ENCODE measurements around the gene PSMD2.

PSMD2 gene

DNA sequence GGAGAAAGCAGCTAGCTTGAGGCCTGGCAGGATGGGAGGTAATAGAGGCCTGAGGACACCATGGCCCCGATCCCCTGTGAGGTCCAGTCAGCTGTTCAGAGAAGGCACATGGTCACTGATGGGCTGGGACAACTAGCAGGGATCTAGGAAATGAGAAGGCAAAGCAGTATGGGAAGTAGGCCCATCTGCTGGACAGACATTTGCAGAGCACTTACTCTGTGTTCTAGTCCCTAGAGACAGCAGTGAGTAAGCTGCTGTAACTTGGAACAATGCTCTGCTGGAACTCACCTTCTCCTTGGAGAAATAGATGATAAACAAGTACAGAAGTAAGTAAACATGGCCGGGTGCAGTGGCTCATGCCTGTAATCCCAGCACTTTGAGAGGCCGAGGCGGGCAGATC is 16.1 kb upstream of the PSMD2 start:
- DNase-seq (ENCODE audit: low read depth), result no peak

DNA sequence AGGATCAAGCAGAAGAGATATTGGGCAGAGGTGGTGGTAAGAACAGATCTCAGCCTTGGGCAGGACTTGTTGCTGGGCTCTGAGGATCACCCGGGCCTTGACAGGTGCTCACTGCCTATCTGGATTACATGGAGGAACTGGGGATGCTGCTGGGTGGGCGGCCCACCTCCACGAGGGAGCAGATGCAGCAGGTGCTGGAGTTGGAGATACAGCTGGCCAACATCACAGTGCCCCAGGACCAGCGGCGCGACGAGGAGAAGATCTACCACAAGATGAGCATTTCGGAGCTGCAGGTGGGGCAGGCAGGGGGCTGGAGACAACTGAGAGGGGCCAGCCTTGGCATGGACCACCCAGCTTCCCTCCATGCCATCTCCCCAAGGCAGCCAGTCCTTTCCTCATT is 15.4 kb upstream of the PSMD2 start:
- DNase-seq (ENCODE audit: low read depth), result no peak

DNA sequence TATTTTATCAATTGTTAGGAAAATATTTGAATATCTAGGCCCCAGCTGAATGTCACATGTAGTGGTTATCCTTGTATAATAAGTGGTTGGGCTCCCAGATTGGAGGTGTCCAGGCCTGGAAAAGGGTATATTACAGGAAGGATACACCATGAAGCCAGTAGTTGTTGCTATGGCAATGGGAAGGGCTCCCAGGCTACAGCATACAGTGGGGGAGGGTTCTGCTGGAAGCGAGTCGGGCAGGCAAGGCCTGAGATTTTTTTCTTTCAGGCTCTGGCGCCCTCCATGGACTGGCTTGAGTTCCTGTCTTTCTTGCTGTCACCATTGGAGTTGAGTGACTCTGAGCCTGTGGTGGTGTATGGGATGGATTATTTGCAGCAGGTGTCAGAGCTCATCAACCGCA is 14.3 kb upstream of the PSMD2 start:
- DNase-seq (ENCODE audit: low read depth), result no peak

DNA sequence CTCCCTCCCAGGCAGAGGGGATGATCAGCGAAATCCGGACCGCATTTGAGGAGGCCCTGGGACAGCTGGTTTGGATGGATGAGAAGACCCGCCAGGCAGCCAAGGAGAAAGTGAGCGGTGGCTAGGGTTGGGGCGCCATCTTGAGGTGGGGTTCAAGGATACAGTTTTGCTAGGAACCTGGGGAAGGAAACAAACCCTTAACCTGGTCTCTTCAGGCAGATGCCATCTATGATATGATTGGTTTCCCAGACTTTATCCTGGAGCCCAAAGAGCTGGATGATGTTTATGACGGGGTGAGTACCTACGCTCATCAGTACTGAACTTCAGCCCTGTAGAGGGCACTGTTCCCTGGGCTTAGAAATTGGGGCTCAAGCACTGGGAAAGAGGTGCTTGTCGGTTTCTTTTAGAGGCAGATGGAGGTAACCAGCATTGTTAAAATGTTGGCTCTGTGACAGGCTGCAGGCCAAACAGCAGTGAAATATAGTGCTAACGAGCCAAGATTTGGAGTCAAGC is 9.6 kb upstream of the PSMD2 start:
- no peak for DNase-seq (ENCODE audit: low read depth)

DNA sequence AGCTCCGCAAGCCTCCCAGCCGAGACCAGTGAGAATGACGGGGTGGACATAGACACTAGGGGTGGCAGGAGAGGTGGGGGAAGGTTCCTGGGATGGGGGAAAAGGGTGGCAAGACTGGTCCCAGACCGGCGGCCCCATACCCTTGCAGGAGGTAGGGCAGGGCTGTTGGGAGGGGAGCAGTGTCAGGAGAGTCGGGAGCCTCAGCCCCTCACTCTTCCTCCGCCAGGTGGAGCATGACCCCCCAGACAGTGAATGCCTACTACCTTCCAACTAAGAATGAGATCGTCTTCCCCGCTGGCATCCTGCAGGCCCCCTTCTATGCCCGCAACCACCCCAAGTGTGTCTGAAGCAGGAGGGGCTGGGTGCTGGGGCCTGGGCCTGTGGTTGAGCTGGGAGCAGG is 8.7 kb upstream of the PSMD2 start:
- DNase-seq (ENCODE audit: low read depth), result no peak

DNA sequence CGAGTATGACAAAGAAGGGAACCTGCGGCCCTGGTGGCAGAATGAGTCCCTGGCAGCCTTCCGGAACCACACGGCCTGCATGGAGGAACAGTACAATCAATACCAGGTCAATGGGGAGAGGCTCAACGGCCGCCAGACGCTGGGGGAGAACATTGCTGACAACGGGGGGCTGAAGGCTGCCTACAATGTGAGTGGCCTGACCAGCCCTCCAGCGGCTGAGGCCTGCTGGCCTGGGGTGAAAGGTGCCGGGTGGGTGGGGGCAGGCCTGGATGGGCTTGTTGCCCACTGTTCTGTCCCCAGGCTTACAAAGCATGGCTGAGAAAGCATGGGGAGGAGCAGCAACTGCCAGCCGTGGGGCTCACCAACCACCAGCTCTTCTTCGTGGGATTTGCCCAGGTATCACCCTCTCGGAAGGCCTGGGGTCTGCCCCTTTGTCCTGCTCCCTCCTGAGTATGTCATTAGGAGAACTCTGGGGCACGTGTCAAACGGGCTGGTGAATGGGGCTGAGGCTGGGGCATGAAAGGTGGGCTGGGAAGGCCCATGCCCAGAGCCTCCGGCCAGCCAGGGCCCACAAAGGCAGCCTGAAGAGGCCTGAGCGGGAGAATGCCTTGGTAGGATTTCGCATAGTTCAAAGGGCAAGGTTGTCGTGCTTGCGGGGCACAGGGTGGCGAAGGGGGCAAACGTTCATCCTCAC is 7.8 kb upstream of the PSMD2 start:
- DNase-seq (ENCODE audit: low read depth), result no peak

DNA sequence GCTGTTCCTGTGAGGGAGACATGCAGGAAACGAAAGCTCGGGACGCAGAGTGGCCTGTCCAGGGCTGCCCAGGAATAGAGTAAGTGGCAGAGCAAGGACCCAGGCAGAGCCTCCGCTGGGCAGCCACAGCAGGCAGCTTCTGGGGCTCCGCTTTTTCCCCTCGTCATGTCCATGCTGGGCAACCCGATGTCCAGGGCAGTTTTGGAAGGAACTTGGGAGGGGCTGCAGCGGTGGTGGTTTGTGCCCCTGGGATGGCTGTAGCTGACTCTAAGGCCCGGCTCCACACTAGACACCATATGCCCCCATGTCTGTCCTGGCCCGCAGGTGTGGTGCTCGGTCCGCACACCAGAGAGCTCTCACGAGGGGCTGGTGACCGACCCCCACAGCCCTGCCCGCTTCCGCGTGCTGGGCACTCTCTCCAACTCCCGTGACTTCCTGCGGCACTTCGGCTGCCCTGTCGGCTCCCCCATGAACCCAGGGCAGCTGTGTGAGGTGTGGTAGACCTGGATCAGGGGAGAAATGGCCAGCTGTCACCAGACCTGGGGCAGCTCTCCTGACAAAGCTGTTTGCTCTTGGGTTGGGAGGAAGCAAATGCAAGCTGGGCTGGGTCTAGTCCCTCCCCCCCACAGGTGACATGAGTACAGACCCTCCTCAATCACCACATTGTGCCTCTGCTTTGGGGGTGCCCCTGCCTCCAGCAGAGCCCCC is 7.1 kb upstream of the PSMD2 start:
- no peak for DNase-seq (ENCODE audit: low read depth)

DNA sequence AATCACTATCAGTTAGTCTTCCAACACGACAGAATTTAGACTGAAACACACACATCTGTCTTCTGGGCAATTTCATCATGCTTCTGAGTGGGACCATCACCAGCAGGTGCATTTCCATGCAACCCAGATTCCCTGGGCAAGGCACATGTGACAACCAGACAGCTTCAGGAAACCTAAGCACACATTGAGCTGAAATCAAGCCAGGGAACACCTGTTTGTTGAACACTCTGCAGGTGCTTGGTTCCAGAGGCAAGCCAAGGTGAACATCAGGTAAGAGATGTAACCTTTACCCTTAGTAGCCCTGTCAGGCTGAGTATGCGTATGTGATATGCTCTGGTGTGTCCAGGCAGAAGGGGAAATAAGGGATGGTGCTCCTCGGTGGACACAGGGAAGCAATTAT is 3.3 kb upstream of the PSMD2 start:
- no peak for DNase-seq (ENCODE audit: low read depth)

DNA sequence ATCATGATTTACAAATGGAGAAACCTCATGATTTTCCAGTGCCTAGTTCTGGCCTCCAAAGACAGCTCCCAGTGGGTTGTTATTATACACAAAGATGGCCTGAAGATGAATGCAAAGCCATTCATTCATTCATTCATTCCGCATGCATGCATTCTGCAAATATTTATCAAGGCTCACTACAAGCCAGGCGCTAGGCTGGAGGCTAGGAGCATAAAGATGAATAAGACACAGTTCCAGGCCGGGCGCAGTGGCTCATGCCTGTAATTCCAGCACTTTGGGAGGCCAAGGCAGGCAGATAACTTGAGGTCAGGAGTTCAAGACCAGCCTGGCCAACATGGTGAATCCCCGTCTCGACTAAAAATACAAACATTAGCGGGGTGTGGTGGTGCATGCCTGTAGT is 2.4 kb upstream of the PSMD2 start:
- no peak for DNase-seq (ENCODE audit: low read depth)

DNA sequence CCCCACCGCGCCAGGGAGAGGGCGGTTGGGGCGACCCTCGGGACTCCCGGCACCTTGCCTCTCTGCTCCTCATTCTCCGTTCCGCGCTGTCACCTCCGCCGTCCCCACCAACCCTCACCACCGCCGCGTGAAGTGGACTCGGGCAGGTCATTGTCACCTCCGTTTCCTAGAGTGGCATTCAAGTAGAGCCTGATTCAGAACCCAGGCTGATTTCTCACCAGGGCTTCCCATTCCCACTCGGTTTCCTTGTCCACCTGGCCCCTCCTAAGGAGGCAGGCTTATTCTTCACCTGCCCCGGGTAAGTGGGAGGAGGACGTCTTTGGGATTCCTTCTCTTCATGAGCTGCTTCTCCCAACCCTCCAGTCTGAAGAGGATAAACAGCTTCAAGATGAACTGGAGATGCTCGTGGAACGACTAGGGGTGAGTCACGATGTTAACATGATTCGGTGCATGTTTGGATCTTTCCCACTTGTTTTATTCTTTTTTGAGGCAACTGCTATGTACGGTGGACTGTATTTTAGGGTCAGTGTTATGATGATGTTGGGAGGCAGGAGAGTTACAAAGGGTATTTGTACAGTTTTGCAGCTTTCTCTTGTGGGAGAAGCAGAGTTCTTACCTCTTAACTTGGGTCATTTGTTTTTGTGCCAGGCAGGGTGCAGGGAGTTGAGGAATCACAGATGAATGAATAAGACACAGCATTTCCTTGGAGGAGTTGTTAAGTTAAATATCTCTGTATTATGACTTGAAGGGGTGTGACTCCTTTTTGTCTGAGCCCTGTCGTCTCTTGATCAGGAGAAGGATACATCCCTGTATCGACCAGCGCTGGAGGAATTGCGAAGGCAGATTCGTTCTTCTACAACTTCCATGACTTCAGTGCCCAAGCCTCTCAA is 692 bp downstream of the PSMD2 start:
- DNase-seq (ENCODE audit: low read depth), result no peak

DNA sequence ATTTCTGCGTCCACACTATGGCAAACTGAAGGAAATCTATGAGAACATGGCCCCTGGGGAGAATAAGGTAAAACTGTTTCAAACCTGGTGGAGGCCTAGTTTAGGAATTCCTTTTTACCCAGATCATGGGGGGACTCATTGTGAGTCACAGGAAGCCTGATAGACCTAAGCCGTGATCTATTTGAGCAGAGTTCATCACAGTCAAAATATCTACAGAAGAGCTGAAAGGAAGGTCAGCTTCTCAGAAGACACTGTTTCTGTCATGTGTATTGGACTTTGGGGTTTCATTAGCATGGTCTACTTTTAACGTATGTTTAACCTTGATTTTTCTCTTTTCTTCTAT is 1.3 kb downstream of the PSMD2 start:
- DNase-seq (ENCODE audit: low read depth), result no peak

DNA sequence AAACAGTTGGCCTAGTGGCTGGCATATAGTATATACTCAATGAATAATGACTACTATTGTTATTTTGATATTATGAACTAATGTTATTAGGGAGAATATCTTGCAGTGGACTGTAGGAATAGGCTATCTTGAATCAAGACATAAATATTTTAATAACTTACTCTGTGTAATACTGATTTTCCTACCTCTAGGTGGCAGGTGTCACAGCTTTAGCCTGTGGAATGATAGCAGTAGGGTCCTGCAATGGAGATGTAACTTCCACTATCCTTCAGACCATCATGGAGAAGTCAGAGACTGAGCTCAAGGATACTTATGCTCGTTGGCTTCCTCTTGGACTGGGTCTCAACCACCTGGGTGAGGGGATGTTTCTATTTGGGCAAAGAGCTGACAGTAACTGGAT is 6.5 kb downstream of the PSMD2 start:
- no peak for DNase-seq (ENCODE audit: low read depth)

DNA sequence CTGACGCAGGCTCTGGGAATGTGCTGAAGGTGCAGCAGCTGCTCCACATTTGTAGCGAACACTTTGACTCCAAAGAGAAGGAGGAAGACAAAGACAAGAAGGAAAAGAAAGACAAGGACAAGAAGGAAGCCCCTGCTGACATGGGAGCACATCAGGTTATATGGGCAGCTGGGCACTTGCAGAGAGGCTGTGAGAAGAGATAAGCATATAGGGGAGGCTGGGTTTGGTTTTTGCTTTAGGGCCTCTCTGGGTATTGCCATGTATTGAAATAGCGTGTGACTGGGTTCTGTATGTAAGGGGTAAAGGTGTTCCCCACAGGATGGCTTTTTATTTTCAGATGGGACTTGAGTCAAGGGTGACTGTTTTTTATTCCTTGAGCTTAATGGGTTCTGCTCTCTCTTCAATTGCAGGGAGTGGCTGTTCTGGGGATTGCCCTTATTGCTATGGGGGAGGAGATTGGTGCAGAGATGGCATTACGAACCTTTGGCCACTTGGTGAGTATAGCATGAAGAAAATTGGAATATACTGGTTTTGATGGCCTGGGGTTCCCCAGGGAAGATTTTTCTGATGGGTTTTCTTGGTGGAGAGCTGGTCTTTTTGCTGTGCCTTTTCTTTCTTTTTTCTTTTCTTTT is 7.4 kb downstream of the PSMD2 start:
- no peak for DNase-seq (ENCODE audit: low read depth)

DNA sequence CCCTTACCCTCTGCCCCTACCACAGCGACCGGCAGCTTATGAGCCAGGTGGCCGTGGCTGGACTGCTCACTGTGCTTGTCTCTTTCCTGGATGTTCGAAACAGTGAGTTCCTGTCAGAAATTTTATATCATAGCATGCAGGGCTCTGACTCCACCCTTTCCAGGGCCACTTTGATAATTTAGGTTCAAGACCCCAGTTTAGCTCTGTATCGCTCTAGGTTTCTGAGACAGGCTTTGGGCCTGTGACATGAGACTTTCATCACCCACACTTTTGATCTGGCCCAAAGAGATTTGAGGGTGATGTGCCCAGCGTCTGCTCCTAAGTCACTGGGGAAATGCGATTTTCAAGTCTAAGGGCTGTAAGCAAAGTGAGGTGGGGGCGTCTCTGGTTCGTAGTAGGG is 8.9 kb downstream of the PSMD2 start:
- no peak for DNase-seq (ENCODE audit: low read depth)

DNA sequence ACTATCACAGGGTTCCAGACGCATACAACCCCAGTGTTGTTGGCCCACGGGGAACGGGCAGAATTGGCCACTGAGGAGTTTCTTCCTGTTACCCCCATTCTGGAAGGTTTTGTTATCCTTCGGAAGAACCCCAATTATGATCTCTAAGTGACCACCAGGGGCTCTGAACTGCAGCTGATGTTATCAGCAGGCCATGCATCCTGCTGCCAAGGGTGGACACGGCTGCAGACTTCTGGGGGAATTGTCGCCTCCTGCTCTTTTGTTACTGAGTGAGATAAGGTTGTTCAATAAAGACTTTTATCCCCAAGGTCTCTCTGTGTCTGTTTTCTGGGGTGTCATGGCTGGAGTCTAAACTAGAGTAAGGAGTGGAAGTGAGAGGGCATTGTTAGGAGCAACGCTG is 9.7 kb downstream of the PSMD2 start:
- no peak for DNase-seq (ENCODE audit: low read depth)

DNA sequence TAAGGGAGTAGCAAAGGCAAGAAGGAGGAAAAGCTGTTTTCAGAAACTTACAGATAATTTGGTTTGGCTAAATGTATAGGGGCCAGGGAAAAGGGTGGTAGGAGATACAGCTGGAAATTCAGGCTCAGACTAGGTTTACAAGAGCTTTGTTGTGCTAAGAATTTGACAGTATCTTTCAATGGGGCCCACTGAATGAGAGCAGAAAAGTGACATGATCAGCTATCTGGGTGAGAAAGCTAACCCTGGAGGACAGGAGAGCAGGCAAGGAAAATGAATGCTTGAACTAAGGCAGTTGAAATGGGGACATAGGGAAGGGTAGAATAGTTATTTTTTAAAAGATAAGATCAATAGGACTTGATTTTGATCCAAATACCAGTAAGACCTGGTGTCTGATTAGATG is 12.6 kb downstream of the PSMD2 start:
- DNase-seq (ENCODE audit: low read depth), result no peak

DNA sequence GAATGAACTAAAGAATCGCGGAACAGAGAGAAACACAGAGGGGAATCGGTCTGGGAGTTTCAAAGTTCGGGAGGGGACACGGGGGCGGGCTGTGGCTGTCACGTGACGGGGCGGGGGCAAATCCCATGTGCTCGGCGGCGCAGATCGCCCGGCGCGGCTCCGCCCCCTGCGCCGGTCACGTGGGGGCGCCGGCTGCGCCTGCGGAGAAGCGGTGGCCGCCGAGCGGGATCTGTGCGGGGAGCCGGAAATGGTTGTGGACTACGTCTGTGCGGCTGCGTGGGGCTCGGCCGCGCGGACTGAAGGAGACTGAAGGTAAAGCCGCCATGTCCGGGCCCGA is 15.3 kb downstream of the PSMD2 start, which contains the start of gene EIF4G1:
EIF4G1 (plus strand) TSS at position 244 of the 337 bp plus-strand sequence. CDS start 1,191 bp downstream, outside the sequence.
- DNase-seq (ENCODE audit: low read depth), result no peak

DNA sequence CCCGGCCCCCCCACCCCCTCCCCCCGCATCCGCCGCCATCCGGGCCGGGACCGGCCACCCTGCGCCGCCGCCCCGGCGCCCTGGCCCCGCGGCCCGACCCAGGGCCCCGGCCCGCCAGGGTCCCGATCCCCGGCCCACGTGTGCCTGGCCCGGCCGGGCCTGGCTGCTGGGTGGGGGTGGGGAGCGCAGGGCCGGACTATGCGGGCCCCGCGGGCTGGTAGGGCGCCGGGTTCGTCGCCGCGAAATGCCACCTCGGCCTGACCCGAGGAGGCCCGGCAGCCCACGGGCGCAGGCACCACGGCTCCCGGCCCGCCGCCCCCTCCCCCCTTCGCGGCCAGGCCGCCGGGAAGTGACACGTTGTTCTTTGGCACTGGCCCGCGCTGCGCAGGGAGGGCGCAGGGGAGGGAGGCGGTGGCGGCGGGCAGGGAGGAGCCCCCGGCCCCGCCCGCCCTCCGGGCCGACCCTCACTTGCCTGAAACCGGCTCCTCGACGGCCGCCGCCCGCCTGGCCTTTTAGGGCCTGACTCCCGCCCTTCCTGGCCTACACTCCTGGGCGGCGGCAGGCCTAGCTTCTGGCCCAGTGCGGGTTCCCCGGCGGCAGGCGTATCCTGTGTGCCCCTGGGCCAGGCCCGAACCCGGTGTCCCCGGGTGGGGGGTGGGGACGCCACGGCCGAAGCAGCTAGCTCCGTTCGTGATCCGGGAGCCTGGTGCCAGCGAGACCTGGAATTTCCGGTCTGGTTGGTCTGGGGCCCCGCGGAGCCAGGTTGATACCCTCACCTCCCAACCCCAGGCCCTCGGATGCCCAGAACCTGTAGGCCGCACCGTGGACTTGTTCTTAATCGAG is 15.9 kb downstream of the PSMD2 start:
- no peak for DNase-seq (ENCODE audit: low read depth)

DNA sequence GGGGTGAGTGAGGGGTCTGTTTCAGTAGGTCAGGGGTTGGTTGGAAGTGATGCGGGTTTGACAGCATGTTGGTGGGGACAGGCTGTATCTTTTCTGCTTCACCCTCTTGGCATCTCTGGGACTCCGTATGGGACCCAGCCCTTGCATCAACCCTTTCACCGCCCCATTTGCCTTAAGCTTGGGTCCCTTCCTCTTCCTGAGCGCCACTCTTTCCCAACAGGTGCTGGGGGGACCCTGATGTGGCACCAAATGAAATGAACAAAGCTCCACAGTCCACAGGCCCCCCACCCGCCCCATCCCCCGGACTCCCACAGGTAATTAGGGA is 16.5 kb downstream of the PSMD2 start:
- DNase-seq (ENCODE audit: low read depth), result no peak

DNA sequence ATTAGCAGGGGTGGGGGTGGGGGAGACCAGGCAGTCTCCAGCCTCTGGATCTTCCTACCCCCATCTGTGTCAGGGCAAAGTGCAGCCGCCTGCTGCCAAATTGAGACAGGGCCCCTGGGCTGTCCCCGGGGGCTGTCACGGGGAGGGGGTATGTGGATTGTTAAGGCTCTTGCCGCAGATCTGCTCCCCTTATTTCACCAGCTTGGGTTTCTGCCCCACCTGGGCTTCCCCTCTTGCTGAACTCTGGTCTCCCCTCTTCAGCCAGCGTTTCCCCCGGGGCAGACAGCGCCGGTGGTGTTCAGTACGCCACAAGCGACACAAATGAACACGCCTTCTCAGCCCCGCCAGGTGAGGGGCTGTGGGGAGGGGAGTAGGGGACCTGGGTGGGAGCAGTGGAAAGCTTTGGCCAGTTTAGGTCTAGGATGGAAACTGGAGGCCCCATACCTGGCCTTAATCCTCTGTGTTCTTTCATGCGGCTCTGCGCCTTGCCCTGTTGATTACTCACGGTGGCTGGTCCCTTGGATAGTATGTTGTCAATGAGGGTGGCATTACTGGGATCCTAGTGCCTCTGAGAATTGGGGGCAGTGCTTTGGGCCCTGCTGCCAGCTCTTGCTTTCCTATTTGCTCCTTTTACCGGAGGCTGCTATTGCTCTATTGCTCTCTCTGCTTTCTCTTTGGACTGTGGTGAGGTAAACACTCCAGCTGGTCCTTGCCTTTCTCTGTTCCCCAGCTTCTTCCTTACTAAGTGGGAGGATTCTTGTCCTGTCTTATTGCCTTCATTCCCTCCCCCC is 17.0 kb downstream of the PSMD2 start:
- DNase-seq (ENCODE audit: low read depth), result no peak

DNA sequence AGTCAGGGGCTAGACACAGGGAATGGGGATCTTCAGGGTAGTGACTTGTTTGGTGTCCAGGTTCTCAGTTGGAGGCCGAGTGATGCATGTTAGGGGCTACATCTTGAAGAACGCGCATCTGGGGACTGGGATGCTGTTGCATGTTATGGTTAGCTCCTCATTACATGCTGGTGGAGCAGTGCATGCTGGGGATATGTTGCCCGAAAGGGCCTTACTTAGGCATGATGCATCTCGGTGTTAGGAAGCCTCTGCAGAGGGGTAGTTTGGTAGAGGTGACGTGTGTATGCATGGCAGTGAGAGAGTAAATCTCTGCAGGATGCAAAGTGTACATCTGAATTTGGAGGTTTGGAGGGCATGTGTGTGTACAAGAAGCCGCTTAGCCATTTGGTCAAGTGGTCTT is 17.8 kb downstream of the PSMD2 start:
- no peak for DNase-seq (ENCODE audit: low read depth)

All from non-pigmented ciliary epithelial cell (primary cell).